ENCODE data around the gene ZFAND2B.
A peak's percentile ranks its signal among the peaks of the same experiment; 100 is the strongest.

The ZFAND2B gene

GRCh38 chr2:219204425-219205164, 2.0 kb upstream of the ZFAND2B start:
- no peak for DNase-seq

- DNase-seq = no peak
These were observed 1.4 kb upstream of the ZFAND2B start for GRCh38 chr2:219205165-219205538.

- DNase-seq = no peak
These were observed 628 bp upstream of the ZFAND2B start for GRCh38 chr2:219205981-219206327.

GRCh38 chr2:219207134-219207883, 727 bp downstream of the ZFAND2B start:
- no peak for DNase-seq

- peak; percentile 44 for DNase-seq
These were observed 1.5 kb downstream of the ZFAND2B start for GRCh38 chr2:219207884-219208740.

- DNase-seq = no peak
These were observed 2.9 kb downstream of the ZFAND2B start for GRCh38 chr2:219209236-219210195.

- no peak for DNase-seq
These were observed 3.8 kb downstream of the ZFAND2B start for GRCh38 chr2:219210196-219210885.

- no peak for DNase-seq
These were observed 4.3 kb downstream of the ZFAND2B start for GRCh38 chr2:219210886-219211362.

GRCh38 chr2:219213026-219213415, 6.4 kb downstream of the ZFAND2B start:
- DNase-seq = no peak

GRCh38 chr2:219213486-219214071, 7.0 kb downstream of the ZFAND2B start:
- DNase-seq = no peak

GRCh38 chr2:219214141-219214540, 7.6 kb downstream of the ZFAND2B start:
- no peak for DNase-seq

GRCh38 chr2:219214786-219215185, 8.2 kb downstream of the ZFAND2B start:
- DNase-seq = no peak

GRCh38 chr2:219215871-219216534, 9.4 kb downstream of the ZFAND2B start:
- DNase-seq = no peak

GRCh38 chr2:219216535-219216915, 9.9 kb downstream of the ZFAND2B start:
- DNase-seq = no peak

GRCh38 chr2:219218217-219218731, 11.7 kb downstream of the ZFAND2B start:
- DNase-seq = peak; percentile 80

GRCh38 chr2:219218732-219219701, 12.4 kb downstream of the ZFAND2B start, which contains the start of gene ABCB6:
Gene ABCB6, minus strand, starts transcription at chr2:219218958. Its CDS starts 285 bp downstream, at chr2:219218673.
- peak; percentile 95 for DNase-seq

- DNase-seq = no peak
These were observed 13.4 kb downstream of the ZFAND2B start for GRCh38 chr2:219219784-219220532.

Measured in fibroblast of skin of back (primary cell).